Psoas muscle (tissue), 8 donors: ENCODE data around the gene SPINT2. TPM values are rescaled to one million over a fixed set of nuclear protein-coding genes. Genes with fewer than 3 reads are reported as not detected.

Experiments used
- ATAC-seq, 4 donors: fragments of 200-7000 bp; cut with Tn5 transposase; one replicate each; pipeline ENCODE4 v1.9.1; 2020; ENCODE audit warnings: moderate library complexity in 3 of 4, mild to moderate bottlenecking in 2 of 4
- DNase-seq, 2 donors: peaks; one replicate each; pipeline ENCODE4 v3.0.0-alpha.2; 2020
- H3K27ac ChIP-seq: fragments of 200-600 bp; one replicate; pipeline ENCODE4 v1.8.0; 2022
- H3K27me3 ChIP-seq, 3 donors: fragments of 200-600 bp in 1 of 3; one replicate each; pipeline versions ENCODE4 v1.6.1 to v1.8.0; 2013 to 2022; ENCODE audit warnings: low read length in 2 of 3, mild to moderate bottlenecking in 2 of 3, moderate library complexity in 1 of 3; ENCODE audit not compliant: insufficient read depth in 3 of 3
- H3K36me3 ChIP-seq, 2 donors: fragments of 200-600 bp in 1 of 2; one replicate each; pipeline versions ENCODE4 v1.6.1 to v1.8.0; 2013 to 2022; ENCODE audit warnings: low read depth in 1 of 2, mild to moderate bottlenecking in 1 of 2, moderate library complexity in 1 of 2; ENCODE audit not compliant: insufficient read depth in 1 of 2
- H3K4me1 ChIP-seq: fragments of 200-600 bp; one replicate; pipeline ENCODE4 v1.8.0; 2022
- H3K4me3 ChIP-seq: fragments of 200-600 bp; one replicate; pipeline ENCODE4 v1.8.0; 2022; ENCODE audit warnings: mild to moderate bottlenecking
- H3K9me3 ChIP-seq: fragments of 200-600 bp; one replicate; pipeline ENCODE4 v1.8.0; 2022
- CTCF ChIP-seq: fragments of 200-600 bp; IDR thresholded peaks from one replicate; pipeline ENCODE4 v1.8.0; 2022; ENCODE audit warnings: antibody characterized with exemption
- WGBS, 3 donors: extraction: QIAGEN DNeasy Blood & Tissue Kit; methylation state at CpG; one replicate each; pipeline versions ENCODE4 v1.1.6 to v1.1.7; 2013; 5-methylcytosine and 5-hydroxymethylcytosine counted together
- intact Hi-C, 2 donors: fragments of 100-400 bp; cut with DNase I; formaldehyde crosslinking; loops; one replicate each; pipeline versions ENCODE4 v1.11.0 to v1.14.2; 2022
- polyA plus RNA-seq, 3 donors: library from polyadenylated mRNA; stranded (reverse); fragments of 200-250 nt; gene quantifications; one replicate each; pipeline ENCODE4 v1.2.3, GENCODE V29; 2013
- total RNA-seq, 4 donors: library from RNA; stranded (reverse); fragmentation: NEBNext Ultra II Directional in 2 of 4; extraction: Animal tissue kit (Norgen Biotek cat#: 25700) in 2 of 4; gene quantifications; one replicate each; pipeline versions ENCODE4 v1.2.1 to v1.2.4, GENCODE V29; 2021 to 2023
- donor health status: healthy with polysubstance abuse.
- donor health status: DM: no; HTN: no; CAD: no; lungs with moderate emphysema.
- donor health status: Bipolar disorder and iron deficiency.
- donor health status: healthy.
- donor health status: DM: yes; HTN: yes; CAD: no.
- donor health status: DM: no; HTN: no; CAD: no.
- donor health status: DM: no; HTN: no; CAD: no.
- donor health status: DM: yes; HTN: yes; CAD: no.

SPINT2 gene
- total and polyA plus RNA-seq, 7 donors: 0.49 to 2.2 (median 0.97) TPM

- no peak for ATAC-seq
- WGBS, 3 donors: 92 to 95% (median 93%) methylated on average over 4 of the region's 4 CpGs
- intact Hi-C loops: no loop called here
- no peak for DNase-seq
- Histone ChIP-seq H3K27ac (no peak overlapping the region), H3K36me3 (no peaks in the 10 kb centered on the region), H3K9me3 (no peaks in the 10 kb centered on the region), H3K27me3 (peaks cover 0 to 13% (median 0%) of the 10 kb centered on the region in 3 donors), H3K4me3 (no peak overlapping the region), H3K4me1 (peaks cover 4% of the 10 kb centered on the region)
- no peak for TF ChIP-seq CTCF
These were observed 60.1 kb downstream of the SPINT2 start for GRCh38 chr19:38324431-38324830.

DNA sequence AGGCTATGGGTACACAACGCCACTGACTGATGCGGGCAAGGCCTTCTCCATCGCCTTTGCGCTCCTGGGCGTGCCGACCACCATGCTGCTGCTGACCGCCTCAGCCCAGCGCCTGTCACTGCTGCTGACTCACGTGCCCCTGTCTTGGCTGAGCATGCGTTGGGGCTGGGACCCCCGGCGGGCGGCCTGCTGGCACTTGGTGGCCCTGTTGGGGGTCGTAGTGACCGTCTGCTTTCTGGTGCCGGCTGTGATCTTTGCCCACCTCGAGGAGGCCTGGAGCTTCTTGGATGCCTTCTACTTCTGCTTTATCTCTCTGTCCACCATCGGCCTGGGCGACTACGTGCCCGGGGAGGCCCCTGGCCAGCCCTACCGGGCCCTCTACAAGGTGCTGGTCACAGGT is 62.2 kb downstream of the SPINT2 start:
- no peak for TF ChIP-seq CTCF
- H3K36me3 ChIP-seq: no peaks in the 10 kb centered on the region
- intact Hi-C loops: no loop called here
- H3K4me3 ChIP-seq: no peak overlapping the region
- H3K27ac ChIP-seq: no peak overlapping the region
- no peaks in the 10 kb centered on the region for H3K27me3 ChIP-seq
- H3K4me1 ChIP-seq: no peaks in the 10 kb centered on the region
- DNase-seq (no peak), ATAC-seq (no peak)
- no peaks in the 10 kb centered on the region for H3K9me3 ChIP-seq
- 91 to 92% (median 92%) methylated on average over 22 of the region's 22 CpGs for WGBS, 3 donors

GRCh38 chr19:38329651-38330050 is 65.3 kb downstream of the SPINT2 start:
- no peaks in the 10 kb centered on the region for H3K27me3 ChIP-seq
- intact Hi-C loops: loop anchor here in 1 of 2 donors (5.0 kb wide), 3 partner anchors 87 to 427 kb away; no protein-coding TSS in a partner anchor
- WGBS, 3 donors: 85 to 91% (median 88%) methylated on average over 7 of the region's 7 CpGs
- H3K36me3 ChIP-seq: no peaks in the 10 kb centered on the region
- TF ChIP-seq CTCF: no peak
- no peaks in the 10 kb centered on the region for H3K9me3 ChIP-seq
- no peak overlapping the region for H3K4me3 ChIP-seq
- H3K4me1 ChIP-seq: no peaks in the 10 kb centered on the region
- H3K27ac ChIP-seq: no peak overlapping the region
- ATAC-seq (no peak), DNase-seq (no peak)

GRCh38 chr19:38331728-38332127 is 67.4 kb downstream of the SPINT2 start:
- Histone ChIP-seq H3K9me3 (no peaks in the 10 kb centered on the region), H3K27ac (no peak overlapping the region), H3K4me3 (no peak overlapping the region), H3K36me3 (no peaks in the 10 kb centered on the region), H3K27me3 (no peaks in the 10 kb centered on the region), H3K4me1 (peaks cover 3% of the 10 kb centered on the region)
- no peak for ATAC-seq
- no peak for TF ChIP-seq CTCF
- intact Hi-C loops: loop anchor here in 1 of 2 donors (5.0 kb wide), 3 partner anchors 89 to 429 kb away; no protein-coding TSS in a partner anchor
- no peak for DNase-seq
- 83 to 100% (median 86%) methylated on average over 1 of the region's 1 CpG for WGBS, 3 donors

DNA sequence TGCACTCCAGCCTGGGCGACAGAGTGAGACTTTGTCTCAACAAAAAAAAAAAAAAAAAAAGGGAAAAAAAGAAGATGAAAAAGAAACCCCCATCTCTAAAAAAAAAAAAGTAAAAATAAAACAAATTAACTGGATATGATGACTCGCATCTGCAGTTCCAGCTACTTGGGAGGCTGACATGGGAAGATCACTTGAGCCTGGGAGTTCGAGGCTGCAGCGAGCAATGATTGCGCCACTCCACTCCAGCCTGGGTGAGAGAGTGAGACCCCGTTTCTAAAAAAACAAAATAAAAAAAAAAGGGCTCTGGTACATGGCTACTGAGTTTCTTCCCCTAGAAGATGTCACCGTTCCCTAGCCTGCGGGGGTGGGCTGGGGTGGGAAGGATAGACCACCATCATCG is 68.9 kb downstream of the SPINT2 start:
- DNase-seq (no peak), ATAC-seq (no peak)
- H3K36me3 ChIP-seq: peaks cover 0 to 4% of the 10 kb centered on the region in 2 donors
- TF ChIP-seq CTCF: no peak
- H3K27me3 ChIP-seq: no peaks in the 10 kb centered on the region
- WGBS, 3 donors: 86 to 94% (median 93%) methylated on average over 9 of the region's 9 CpGs
- H3K27ac ChIP-seq: no peak overlapping the region
- intact Hi-C loops: loop anchor here in 1 of 2 donors (5.0 kb wide), 3 partner anchors 91 to 431 kb away; no protein-coding TSS in a partner anchor
- no peak overlapping the region for H3K4me3 ChIP-seq
- peaks cover 8% of the 10 kb centered on the region for H3K4me1 ChIP-seq
- H3K9me3 ChIP-seq: no peaks in the 10 kb centered on the region
